HG03457 (cell line): ENCODE results near the gene TECPR2.

Source experiments
- ATAC-seq: cut with Tn5 transposase; IDR thresholded peaks from one replicate; pipeline ENCODE4 v1.9.1; 2021; ENCODE audit warnings: moderate number of reproducible peaks; ENCODE audit not compliant: unreplicated experiment

The TECPR2 gene

DNA sequence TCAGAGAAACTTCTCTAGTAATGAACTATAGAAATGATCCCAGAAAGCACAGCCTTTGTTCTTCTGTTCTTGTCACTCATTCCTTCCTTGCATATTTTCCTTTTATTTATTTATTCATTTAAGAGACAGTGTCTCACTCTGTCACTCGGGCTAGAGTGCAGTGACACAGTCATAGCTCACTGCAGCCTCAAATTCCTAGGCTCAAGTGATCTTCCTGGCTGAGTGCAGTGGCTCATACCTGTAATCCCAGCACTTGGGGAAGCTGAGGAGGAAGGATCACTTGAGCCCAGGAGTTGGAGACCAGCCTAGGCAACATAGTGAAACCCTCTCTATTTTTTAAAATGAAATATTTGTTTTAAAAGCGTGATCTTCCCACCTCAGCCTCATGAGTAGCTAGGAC is 11.5 kb downstream of the TECPR2 start:
- ATAC-seq = no peak

DNA sequence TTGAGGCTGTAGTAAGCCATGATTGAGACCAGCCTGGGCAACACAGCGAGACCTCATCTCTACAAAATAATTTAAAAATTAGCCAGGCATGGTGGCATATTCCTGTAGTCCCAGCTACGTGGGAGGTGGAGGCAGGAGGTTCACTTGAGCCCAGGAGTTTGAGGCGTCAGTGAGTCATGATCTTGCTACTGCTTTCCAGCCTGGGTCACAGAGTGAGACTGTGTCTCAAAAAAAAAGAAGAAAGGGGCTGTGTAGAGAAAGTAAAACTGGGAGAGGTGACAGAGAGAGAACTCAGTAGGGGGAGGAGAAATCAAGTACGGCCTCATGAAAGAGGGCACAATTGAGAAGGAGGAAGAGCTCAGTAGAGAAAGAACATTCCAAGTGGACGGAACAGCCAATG is 12.4 kb downstream of the TECPR2 start:
- ATAC-seq = no peak

DNA sequence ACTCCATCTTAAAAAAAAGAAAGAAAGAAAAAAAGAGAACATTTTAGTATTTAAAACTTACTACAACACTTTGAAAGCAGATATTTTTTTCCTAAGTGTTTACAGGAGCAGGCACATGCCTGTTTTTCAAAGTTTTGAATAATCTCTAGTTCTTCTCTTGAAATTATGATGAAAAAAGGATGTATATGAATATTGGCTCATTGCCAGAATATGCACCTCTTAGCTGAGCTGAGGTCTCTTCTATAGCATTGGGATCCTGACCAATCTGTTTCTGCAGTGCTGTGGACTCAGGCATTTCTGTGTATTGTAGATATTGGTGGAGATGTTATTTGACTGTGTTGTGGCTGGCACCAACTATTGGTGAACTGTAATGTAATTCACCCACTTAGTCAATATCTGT is 15.0 kb downstream of the TECPR2 start:
- no peak for ATAC-seq

DNA sequence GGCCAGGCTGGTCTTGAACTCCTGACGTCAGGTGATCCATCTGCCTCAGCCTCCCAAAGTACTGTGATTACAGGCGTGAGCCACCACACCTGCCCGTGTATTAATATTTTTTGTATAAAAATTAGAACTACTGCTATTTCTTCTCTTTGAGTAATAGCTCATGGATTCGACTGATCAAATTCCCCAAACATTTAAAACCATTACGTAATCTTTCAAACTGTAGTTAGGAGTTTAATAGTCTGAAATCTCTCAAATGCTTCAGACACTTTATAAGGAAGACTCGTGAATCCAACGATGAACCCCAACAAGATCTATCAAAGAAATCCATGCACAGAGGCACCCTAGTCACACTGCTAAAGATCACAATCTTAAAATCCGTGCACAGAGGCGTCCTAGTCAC is 16.1 kb downstream of the TECPR2 start:
- ATAC-seq = no peak

DNA sequence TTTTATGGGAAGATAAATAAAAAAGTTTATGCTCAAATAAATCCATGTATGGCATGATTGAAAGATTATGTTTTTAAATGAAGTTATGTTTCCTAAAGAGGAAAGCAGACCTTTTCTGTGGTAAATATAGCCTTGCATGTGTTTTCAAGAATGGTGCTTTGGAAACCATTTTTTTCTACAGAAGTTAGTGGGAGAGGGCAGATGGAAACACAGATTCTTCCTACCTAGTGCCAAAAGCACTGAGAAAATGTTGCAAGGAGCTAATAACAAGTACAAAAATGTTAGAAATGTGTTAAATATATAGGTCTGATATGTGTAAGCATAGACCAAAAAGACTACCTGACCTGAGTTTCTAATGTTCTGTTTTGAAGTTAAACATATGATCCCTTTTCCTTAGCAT is 24.3 kb downstream of the TECPR2 start:
- ATAC-seq = no peak

DNA sequence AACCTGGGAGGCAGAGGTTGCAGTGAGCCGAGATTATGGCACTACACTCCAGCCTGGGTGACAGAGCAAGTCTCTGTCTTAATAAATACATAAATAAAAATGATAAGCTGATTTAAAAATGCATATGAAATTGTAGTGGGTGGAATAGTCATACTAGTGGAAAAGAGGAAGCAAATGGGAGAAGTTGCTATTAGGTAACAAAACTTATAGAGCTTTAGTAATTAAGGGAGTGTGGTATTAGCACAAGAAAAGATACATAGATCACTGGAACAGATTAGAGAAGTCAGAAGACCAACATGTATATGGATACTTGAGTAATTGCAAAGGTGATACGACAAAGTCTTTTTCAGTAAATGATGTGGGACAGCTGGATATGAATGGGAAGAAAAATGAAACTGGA is 26.5 kb downstream of the TECPR2 start:
- no peak for ATAC-seq

DNA sequence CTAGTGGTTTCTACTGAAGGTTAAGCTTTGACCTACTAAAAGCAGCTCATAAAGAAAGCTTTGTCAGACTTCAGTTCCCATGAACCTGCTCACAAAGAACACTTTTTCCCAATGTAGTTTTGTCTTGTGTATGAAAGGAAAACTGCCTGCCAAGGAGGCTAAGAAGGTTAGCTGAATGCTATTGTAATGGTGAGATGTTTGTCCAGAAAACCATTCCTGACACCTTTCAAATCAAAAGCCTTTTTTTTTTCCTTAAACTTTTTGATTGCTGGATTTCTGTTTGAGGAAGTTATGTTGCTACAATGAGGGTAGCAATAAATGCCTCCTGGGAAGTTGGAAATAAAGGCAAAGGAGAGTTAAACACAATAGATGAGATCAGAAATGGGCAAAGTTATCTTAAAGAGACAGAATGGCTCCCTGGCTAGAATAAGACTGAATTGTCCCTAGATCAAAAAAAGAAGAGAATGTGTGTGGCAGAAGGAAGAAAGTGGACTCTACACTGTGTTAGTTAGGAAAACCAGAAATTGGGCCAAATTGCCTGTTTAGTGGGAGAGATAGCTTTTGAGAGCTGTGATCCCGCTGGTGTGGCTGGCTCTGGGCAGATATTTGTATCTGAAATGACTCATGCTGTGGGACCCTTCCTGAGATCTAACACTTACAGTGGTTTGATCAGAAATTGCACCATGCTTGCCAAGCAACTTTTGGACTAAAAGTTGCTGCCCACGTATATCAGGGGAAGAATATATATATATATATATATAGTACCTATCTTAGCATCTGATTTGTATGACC is 27.5 kb downstream of the TECPR2 start:
- no peak for ATAC-seq

DNA sequence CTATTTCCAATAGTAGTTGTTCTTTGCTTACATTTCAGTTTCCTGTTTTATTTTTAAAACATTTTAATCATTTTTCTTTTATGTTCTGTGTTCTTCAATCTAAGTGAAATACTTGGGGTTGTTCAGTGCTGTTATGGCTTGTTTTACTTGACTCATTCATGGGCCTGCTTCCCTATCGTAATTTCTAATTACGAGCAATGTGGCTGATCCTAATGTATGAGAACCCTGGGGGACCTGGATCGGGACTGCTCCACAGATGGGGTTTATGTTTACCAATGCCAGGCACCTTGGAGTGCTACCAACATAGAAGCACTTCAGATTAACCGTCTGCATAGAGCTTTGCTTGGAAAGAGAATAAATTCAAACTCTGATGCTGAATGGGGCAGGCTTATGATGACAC is 29.8 kb downstream of the TECPR2 start:
- ATAC-seq = no peak

DNA sequence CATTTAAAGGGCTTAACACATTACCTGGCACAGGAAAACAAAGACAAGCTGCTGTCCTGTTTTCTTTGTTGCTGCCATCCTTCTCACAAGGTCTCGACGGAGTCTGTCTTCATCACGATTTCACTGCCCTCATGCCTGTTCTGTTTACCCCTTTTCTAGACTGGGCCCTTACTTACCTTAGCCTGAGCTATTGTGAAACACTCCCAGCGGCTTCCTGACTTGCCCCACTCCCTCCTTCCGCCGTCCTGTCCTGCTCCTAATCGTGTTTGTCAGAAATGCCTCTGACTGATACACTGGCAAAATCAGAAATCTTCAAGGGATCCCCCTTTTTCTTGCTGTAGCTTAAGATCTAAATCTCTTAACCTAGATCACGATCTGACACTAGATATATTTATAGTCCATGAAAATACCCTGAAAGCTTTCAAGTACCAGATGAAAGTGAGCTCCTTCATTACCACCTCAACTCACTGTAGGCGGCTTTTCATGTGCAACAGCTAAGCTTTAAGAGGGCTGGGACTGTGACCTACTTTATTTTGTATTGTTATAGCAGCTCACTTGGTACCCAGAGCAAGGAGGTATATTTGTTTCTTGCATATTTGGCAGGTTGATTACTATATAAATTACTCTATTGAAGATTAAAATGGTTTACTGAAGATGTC is 32.1 kb downstream of the TECPR2 start:
- ATAC-seq = no peak

DNA sequence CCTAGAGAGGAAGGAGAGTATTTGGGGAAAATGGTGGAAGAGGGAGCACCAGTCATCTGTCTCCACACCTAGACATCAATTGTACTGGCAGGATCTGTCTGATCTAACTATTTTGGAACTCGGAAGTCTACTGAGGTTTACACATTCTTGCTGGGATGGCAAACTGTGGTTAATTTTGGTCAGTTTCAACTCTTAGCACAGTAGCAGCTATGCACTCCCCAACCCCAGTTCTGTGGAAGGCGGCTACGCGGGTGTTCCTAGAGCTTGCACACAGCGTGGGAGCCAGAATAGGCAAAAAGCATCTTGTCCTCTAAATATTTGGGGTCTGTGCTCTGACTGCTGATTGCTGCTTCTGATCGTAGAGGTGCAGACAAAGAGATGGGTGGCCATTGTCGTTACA is 33.8 kb downstream of the TECPR2 start:
- ATAC-seq = no peak

DNA sequence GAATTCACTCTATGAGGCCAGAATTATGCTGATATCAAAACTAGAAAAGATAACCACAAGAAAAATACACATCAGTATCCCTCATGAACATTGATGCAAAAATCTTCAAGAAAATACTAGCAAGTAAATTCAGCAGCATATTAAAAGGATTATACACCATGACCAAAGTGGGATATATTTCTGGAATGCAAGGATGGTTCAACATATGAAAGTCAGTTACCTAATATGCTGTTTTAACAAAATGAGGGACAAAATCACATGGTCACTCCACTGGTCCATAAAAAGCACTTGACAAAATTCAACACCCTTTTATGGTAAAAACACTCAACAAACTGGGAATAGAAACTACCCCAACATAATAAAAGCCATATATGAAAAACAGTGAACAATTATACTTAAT is 40.3 kb downstream of the TECPR2 start:
- no peak for ATAC-seq

DNA sequence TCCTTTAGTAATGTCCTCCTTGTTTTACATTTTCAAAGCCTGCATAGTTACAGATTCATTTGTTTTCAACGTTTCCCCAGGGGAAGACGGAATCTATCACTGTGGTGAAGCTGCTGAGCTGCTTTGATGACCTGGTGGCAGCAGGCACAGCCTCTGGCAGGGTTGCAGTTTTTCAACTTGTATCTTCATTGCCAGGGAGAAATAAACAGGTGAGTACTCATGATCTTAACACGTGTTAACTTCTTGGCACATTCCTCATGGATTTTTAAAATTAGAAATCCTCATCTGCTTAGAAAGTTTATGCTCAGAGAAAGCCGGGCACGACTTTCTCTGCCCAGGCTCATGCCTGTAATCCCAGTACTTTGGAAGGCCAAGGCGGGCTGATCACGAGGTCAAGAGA is 44.5 kb downstream of the TECPR2 start:
- no peak for ATAC-seq

DNA sequence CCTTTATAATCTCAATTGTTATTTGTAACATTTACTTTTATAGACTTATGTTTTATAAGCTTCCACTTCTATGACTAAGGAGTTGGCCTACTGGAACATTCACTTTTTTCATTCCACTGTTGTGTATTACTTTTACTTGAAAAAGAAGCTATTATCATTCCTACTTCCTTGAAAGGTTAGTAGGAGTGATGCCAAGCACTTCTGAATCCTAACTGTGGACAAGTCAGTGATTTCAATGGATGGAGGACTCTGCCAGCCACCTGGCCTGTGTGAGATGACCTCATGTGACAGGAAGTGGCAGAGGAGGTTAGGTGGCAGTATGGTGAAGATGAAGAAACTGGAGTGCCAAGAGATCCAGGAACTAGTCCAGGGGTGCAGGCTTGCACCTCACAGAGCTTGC is 46.0 kb downstream of the TECPR2 start:
- ATAC-seq = no peak

DNA sequence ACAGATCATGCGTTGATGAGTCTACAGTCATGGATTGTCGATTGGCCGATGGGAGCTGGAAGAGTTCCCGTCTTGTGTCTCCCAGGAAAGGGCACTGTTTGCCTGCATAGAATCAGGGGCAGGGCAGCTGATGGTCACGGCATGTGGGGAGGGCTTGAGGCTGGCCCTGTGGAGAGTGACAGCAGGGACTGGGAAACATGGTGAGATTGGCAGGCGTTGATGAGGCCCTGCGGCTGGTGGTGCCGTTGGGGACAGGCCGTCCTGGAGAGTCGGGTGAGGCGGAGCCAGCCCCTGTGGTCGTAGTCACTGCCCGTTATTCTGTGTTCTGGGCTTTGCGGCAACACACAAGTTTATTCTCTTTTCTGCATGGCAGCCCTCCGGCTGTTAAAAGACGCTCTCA is 52.9 kb downstream of the TECPR2 start:
- ATAC-seq = no peak

DNA sequence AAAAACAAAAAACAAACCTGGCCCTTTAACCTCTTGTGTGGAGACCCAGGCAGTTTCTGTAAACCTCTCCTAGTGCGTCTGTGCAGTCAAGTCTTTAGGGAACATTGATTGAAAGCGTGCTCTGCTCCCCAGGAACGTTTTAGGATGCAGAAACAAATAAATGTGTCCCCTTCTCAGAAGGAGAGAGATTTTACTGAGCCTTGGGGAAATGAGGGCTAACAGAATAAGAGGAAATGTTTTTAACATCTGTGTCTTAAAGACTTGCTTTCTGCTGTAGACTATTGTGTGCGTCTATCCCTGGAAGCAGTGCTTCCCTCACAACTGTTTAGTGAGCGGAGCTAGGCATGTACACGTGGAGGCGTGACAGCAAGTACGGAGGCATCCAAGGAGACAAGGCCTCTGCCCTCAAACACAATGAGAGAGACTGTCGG is 54.3 kb downstream of the TECPR2 start:
- no peak for ATAC-seq

DNA sequence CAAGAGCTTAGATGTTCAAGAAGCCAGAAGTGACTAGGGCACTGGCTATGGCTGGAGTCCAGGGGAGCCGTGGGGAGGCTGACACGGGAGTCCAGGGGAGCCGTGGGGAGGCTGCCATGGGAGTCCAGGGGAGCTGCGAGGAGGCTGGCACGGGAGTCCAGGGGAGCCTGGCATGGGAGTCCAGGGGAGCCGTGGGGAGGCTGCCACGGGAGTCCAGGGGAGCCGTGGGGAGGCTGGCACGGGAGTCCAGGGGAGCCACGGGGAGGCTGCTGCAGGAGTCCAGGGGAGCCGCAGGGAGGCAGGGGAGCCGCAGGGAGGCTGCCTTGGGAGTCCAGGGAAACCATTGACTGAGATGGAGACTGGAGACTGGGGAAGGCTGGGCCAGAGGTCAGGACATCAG is 54.9 kb downstream of the TECPR2 start:
- no peak for ATAC-seq

DNA sequence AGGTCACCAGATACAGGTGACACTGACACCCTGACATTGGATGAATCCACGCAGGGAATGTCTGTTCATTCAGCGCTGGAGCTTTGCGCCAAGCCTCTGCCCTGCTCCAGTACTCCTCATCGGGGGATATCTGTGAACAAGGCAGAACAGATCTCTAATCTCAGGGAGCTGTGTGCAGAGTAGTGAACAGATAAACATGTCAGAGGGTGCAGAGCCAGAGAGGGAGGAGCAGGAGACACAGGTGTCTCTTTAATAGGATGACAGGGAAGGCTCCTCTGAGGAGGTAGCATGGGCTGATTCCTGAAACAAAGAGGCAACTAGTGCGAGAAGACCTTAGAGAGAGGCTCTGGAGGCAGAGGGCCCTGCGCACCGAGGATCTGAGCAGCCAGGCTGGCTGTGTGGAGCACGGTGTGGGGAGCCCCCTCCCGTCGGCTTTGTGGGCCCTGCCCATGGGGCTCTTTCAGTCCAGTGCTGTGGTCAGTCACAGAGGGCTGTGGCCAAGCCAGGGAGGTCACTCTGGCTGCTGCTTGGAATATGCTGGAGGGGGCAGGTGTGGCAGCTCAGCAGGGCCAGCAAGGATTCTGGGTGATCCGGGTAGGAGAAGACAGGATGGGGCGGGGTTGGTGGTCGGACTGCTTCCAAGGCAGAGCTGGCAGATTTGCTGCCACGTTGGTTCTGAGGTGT is 55.6 kb downstream of the TECPR2 start:
- ATAC-seq = no peak

DNA sequence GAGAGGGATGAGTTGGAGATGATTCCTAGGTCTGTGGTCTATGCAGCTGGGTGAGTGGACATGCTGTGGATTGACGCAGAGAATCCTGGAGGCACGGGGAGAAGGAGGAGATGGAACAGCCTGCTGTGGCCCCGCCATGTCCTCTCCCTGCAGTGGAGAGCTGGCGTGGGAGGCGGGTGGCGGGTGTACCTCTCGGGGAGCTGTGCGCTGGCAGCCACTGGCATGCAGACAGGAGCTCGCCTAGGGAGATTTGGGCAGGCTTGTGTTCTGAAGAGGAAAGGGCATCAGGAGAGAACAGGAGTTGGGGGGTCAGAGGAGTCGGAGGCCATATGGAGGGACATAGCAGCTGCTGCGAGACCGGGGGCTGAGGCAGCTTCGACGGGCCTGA is 56.1 kb downstream of the TECPR2 start:
- no peak for ATAC-seq

DNA sequence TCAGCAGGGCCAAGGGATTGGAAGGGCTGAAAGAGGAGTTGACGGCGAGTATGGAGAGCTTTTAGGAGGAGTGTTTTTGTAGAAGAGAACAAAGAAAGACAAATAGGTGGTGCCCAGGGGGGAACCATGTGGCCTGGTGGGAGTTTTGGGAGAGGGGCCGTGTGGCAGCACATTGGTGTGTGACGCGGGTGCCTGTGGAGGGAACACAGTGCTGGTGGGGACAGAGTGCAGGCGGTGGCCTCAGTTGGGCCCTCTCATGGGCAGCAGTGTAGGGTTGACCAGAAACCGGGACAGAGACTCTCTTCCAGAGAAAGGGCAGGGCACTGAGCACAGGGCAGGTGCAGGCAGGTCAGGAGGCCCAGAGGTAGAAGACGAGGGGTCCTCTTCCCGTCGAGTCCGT is 56.5 kb downstream of the TECPR2 start:
- ATAC-seq = no peak

DNA sequence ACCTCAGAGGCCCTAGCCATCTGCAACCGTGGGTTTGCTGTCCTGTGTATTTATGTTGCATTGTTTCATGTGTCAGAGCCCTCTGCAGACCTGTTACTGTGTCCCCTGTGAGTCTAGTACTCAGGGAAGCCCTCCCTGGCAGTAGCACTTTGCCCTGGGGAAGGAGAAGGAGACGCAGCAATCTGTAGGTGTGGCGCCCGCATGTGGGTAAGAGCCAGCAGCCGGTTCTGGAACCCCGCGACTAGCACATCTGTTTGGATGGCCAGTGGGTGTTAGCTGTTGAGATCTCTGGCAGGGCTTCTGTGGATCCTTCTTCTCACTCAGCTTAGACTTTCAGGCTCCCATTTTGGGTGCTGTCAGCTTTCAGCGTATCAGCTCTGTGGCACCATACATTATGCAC is 57.0 kb downstream of the TECPR2 start:
- ATAC-seq = no peak

DNA sequence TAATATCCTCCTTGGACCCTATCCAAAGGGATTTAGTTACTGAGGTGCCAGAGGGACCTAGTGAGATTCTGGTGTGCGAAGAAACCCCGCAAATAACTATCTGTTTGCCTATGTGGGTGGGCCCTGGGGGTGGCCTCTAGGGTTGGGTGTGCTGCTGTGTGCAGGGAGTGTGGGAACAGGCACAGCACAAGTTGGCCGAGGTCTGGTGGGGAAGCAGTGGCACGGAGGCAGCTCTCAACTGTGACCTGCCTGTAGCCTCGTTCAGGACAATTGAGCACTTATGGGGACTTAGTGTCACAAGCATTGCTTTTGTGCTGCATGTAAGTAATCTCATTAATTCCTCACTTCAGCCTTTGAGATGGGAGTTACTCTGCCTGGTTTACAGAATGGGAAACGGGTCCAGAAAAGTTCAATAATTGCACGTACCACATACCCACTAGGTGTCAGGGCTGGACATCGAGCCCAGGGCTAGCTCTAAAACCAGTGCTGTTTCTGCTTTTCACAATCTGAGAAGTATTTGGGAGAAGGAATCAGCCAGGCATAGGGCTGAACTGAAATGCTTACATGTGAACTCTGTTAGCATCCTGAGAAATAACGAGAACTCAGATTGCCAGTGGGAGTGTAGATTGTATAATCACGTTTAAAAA is 58.8 kb downstream of the TECPR2 start:
- no peak for ATAC-seq

DNA sequence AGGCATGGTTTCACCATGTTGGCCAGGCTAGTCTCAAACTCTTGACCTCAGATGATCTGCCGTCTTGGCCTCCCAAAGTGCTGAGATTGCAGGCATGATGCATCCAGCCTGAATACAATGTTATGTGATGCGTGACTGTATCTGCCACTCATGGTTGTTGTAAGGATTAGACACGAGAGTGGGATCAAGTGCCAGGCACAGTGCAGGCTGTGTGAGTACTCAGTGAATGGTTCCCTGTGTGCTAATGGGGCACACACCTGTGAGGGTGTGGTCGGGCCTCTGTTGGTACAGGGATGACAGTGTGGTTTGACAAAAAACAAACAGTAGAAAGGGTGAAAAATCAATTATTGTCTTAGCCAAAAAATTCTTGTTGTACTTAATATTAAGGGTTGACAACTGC is 61.8 kb downstream of the TECPR2 start:
- ATAC-seq = no peak
